ENCODE data around the gene SLIT3.
"Not testable (repeated sequence)": the region's sequence is repeated elsewhere in the genome, so short reads cannot be mapped to it uniquely, and the experiment has no call there.

SLIT3 gene

GRCh38 chr5:168749391-168750100, 551.4 kb downstream of the SLIT3 start:
- DNase-seq = no peak

- peak; percentile 24 for DNase-seq
These were observed 552.8 kb downstream of the SLIT3 start for GRCh38 chr5:168747987-168748777.

DNA sequence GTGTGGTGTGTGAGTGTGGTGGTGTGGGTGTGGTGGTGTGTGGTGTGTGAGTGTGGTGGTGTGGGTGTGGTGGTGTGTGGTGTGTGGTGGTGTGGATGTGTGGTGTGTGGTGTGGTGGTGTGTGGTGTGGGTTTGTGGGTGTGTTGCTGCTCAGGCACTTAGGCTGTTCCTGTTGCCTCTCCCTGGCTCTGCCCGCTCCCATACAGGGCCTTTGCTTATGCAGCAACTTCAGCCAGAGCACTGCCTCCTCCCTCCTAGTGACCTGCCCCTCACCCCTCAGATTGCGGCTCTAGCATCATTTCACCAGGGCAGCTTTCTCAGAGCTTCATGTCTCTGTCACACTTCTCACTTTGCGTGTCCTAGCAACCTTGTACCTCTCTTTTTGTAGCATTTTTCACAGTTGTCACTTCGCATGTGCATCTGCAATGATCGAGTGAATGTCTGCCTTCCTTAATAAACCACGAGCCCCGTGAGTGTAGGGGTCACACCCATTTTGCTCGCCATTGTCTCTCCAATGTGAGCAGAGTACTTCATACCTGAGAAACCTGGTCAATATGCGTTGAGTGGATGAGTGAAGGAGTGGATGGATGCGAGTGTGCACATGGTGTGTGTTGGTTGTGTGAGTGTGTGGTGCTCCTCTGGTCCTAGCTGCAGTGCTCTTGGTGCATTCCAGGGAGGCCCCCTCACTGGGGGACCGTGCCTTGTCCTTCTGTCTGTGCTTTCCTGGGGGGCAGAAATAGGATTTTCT, 553.9 kb downstream of the SLIT3 start:
- DNase-seq = no peak

DNA sequence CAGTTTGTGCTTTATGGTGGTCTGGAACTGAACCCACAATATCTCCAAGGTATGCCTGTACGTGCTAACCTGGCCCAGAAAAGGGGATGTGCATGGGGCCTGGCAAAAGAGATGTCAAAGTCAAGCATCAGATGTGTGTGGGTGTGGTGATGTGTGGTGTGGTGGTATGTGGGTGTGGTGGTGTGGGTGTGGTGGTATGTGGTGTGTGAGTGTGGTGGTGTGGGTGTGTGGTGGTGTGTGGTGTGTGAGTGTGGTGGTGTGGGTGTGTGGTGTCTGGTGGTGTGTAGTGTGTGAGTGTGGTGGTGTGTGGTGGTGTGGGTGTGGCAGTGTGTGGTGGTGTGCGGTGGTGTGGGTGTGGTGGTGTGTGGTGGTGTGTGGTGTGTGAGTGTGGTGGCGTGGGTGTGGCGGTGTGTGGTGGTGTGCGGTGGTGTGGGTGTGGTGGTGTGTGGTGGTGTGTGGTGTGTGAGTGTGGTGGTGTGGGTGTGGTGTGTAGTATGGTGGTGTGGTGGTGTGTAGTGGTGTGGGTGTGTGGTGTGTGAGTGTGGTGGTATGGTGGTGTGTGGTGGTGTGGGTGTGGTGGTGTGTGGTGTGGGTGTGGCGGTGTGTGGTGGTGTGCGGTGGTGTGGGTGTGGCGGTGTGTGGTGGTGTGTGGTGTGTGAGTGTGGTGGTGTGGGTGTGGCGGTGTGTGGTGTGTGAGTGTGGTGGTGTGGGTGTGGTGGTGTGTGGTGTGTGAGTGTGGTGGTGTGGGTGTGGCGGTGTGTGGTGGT, 554.6 kb downstream of the SLIT3 start:
- not testable (repeated sequence) for DNase-seq

DNA sequence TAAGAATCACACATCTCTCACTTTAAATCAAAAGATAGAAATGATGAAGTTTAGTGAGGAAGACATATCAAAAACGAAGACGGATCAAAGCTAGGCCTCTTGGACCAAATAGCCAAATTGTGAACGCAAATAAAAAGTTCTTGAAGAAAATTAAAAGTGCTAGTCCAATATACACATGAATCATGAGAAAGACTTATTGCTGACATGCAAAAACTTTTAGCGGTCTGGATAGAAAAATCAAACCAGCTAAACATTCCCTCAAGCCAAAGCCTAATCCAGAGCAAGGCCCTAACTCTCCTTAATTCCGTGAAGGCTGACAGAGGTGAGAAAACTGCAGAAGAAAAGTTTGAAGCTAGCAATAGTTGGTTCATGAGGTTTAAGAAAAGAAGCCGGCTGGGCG, 557.3 kb downstream of the SLIT3 start:
- no peak for DNase-seq

DNA sequence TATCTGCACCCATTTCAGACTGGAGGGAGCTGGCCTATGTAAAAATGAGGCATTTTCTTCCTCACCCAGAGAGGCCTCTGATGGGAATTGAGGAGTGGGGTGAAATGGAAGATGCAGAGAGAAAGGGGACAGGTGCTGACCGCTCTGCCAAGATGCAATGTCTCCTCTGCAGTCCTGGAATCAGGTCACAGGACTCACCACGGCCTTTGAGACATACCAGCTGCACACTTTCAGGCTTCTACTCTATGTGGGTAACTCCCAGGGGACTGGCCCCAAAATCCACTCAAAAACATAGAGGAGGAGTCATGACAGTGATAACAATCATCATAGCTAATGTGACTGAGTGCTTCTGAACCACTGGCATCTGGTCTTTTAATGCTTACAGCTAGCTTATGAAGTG, 558.6 kb downstream of the SLIT3 start:
- DNase-seq = not testable (repeated sequence)

DNA sequence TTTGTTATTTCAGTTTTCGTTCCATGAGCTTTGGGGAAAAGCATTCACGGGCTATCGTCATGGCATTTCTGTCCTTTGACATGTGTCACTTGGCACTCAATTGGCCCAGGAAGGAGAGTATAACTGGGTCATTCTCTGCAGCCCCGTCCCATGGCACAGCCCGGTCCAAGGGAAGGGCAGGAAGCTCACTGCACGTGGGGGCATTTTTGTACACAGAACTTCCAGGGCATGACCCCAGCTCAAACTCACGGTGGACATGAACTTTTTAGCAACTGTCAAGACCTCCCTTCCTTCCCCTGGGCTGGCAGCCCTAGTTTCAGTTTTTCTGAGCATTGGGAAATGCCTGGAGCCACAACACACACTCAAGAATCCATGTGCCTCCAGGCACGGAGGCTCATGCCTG, 560.1 kb downstream of the SLIT3 start:
- no peak for DNase-seq

DNA sequence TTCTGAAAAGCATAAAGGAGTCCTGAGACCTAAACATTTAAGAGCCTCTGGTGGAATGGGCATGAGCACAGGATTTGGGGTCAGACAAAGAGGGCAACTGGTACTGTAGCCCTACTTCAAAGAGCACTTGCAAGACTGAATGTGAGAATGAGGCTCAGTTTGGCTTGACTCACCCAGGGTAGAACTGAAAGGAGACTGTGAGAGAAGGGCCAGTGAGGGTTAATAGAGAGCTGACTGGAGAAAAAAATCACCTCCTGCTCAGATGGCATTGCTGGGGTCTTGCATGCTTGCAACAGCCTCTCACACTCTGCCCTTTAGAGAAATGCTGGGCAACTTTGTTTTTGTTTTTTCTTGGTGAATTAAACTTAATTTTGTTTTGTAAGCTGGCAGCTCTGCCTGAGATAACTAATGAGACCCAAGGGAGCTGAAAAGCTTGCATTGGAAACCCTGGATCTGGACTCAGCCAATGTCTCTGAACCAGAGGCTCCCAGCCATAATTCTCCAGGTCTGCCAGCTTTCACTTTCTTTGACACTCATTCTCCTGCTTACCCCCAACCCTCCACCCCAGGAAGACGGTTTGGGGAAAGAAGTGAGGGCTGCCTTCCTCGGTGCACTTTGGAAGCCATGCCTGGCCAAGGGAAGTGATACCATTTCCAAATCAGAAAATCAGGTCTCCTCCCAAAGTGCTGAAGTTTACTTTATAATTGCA, 560.7 kb downstream of the SLIT3 start:
- no peak for DNase-seq

- no peak for DNase-seq
These were observed 563.9 kb downstream of the SLIT3 start for GRCh38 chr5:168737066-168737465.

DNA sequence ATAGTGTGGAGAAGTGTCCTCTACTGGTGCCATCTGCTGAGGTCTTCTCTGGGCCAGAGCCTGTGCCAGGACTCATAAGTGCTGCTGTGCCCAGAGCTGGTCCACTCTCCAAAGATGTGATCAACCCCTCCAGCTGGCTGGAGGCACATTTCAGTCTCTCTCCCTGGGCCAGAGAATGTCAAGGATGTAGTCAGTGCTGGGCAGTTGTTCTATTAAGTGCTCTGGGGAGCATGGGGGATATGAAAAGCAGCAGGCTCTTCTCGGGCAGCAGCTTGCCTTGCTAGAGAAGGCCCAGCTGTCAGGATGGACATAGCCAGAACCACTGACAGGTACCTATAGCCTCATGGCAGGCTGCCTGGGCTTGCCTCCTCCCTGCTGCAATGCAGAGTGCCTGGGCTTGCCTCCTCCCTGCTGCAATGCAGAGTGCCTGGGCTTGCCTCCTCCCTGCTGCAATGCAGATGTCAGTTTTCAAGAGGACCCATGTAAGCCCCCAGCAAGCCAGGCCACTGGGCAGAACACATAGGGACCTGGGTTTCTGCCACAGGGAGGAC, 564.6 kb downstream of the SLIT3 start:
- no peak for DNase-seq

DNA sequence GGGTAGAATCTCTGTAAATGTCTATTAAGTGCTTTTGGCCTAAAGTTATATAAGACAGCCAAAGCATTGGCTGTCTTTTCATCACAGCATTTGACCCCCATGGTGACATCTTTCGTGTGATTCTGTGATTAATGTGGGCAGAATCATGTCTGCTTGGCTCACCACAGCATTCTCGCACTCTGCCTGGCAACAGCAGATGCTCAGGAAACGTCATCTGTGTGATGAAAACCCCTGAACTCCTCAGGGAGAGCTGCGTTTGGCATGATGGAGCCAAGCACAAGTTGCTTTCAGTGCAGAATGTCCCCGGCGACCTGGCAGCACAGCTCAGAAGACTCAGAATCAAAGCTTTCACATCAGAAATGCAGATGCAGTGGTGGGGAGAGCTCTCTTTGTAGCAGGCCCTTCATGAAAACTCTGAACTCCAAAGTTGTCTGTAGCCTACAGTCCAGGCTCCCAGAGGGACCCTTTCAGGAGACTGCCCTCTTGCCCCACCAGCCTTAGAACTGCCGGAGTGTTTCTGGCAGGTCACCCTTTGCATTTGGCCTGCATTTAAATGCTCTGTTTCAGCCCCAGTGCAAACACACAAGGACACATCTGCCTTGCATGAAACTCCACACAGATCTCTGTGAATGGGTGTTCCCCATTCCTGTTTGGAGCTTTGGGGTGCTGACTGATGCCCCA, 566.2 kb downstream of the SLIT3 start:
- DNase-seq = no peak

DNA sequence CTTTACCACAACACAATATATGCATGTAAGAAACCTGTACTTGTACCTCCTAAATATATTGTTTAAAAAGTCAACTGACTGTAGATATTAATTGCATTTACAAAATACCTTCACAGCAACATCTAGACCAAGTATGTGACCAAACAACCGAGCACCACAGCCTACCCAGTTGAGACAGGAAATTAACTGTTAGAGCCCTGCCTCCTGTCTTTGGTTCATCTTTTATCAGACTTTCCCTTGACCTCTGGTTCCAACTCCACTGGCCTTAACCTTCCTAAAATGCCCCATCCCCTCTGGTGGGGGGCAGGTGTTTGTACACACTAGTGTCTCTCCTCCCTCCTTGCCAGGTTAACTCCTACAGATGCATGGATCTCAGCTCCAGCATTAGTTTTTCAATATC, 566.8 kb downstream of the SLIT3 start:
- no peak for DNase-seq

- no peak for DNase-seq
These were observed 572.3 kb downstream of the SLIT3 start for GRCh38 chr5:168728546-168729211.

DNA sequence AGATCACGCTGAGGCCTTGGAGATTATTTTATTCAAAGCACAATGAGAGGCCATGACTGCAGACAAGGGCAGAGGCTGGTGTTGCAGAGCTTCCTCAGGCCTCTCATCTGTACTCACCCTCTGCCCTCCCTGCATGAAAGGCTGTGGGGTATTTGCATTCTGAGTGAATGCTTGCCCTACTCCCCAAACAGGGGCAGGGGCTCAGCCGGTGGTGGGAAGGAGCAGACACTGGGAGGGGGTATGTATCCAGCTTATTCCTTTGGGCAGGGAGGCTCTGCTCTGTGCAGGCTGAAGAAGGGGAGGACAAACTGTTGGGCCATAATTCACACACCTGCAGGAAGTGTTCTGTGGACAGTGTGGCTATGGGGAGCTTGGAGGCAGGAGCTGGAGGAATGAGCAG, 573.4 kb downstream of the SLIT3 start:
- no peak for DNase-seq

DNA sequence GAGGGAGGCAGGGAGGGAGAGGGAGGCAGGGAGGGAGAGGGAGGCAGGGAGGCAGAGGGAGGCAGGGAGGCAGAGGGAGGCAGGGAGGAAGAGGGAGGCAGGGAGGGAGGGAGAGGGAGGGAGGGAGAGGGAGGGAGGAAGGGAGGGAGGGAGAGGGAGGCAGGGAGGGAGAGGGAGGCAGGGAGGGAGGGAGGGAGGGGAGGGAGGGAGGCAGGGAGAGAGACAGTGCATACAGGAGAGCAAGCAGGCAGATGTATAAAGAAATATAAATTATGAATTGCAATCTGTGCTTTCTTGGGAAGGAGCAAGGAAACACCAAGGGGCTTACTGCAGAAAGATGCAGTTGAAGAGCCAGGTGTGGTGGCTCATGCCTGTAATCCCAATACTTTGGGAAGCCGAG, 574.6 kb downstream of the SLIT3 start:
- no peak for DNase-seq

GRCh38 chr5:168724227-168724626, 576.7 kb downstream of the SLIT3 start:
- no peak for DNase-seq

GRCh38 chr5:168723037-168723436, 577.9 kb downstream of the SLIT3 start:
- DNase-seq = no peak

- DNase-seq = no peak
These were observed 579.0 kb downstream of the SLIT3 start for GRCh38 chr5:168721966-168722365.

- no peak for DNase-seq
These were observed 579.8 kb downstream of the SLIT3 start for GRCh38 chr5:168721002-168721753.

DNA sequence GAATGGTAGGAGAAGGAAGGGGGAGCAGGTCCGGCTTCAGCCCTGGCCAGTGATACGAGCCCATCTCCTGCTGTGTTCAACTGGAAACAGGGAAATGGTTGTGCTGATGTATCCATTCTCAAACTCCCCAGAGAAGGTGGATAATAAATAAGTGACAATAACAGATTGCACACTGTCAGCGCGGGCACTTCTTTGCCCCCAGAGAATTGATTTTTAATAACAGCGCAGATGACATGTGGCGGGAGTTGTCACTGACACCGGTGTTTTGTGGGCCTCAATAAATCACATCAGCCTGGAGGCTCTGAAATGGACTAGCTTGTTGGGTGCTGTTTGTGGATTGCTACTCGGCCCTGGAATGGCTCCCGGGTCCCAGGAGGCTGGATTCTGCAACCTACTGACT, 580.4 kb downstream of the SLIT3 start:
- no peak for DNase-seq

Measured in NCI-H774 (cell line).